ENCODE results near the gene C3orf70. TPM values are rescaled to one million over a fixed set of nuclear protein-coding genes. Genes with fewer than 3 reads are reported as not detected.
"Not testable (repeated sequence)": the region's sequence is repeated elsewhere in the genome, so short reads cannot be mapped to it uniquely, and the experiment has no call there.

Gene C3orf70
- total RNA-seq, 1 experiment from 2014 or later = 0.12 TPM

GRCh38 chr3:185114756-185115155 is 38.1 kb downstream of the C3orf70 start:
- Mint-ChIP-seq H3K27ac (ENCODE audit: unreplicated experiment) (no peak overlapping the region), H3K36me3 (ENCODE audit: insufficient read depth, unreplicated experiment) (no peaks in the 10 kb centered on the region), H3K4me1 (ENCODE audit: low read depth, unreplicated experiment) (no peaks in the 10 kb centered on the region), H3K4me3 (ENCODE audit: low read depth, unreplicated experiment) (no peak overlapping the region), H3K9me3 (ENCODE audit: low read depth, unreplicated experiment) (no peaks in the 10 kb centered on the region), H3K27me3 (ENCODE audit: unreplicated experiment) (peaks cover 64% of the 10 kb centered on the region)
- CTCF ChIA-PET = interaction anchor here (1.5 kb wide), 1 partner anchor 17 kb away, joined by 5 read pairs; no protein-coding TSS in a partner anchor
- TF ChIP-seq, protein P1, sequence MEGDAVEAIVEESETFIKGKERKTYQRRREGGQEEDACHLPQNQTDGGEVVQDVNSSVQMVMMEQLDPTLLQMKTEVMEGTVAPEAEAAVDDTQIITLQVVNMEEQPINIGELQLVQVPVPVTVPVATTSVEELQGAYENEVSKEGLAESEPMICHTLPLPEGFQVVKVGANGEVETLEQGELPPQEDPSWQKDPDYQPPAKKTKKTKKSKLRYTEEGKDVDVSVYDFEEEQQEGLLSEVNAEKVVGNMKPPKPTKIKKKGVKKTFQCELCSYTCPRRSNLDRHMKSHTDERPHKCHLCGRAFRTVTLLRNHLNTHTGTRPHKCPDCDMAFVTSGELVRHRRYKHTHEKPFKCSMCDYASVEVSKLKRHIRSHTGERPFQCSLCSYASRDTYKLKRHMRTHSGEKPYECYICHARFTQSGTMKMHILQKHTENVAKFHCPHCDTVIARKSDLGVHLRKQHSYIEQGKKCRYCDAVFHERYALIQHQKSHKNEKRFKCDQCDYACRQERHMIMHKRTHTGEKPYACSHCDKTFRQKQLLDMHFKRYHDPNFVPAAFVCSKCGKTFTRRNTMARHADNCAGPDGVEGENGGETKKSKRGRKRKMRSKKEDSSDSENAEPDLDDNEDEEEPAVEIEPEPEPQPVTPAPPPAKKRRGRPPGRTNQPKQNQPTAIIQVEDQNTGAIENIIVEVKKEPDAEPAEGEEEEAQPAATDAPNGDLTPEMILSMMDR (IDR thresholded peaks at IDR 0.05; ENCODE audit: unreplicated experiment) = no peak
- intact Hi-C loops (cut with micrococcal nuclease; ENCODE audit: unreplicated experiment) = no loop called here
- BruUV-seq (replicated peaks) = no TSS peak
- no peak for DNase-seq

DNA sequence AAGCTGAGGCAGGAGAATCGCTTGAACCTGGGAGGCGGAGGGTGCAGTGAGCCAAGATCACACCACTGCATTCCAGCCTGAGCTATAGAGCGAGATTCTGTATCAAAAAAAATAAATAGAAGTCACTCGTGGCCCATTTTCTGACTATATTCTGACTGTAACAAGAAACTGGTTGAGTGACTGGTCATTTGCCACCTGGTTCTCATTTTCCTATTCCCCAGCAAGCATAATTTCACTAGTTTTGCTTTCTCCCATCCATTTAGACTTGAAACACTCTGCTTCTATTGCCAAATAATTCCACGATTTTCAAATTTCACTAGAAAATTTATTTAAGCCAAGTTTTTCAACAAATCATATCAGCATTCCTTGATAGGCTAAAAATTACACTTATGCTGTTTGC is 40.7 kb downstream of the C3orf70 start:
- DNase-seq = no peak
- Mint-ChIP-seq H3K27ac (ENCODE audit: unreplicated experiment) (no peak overlapping the region), H3K36me3 (ENCODE audit: insufficient read depth, unreplicated experiment) (no peaks in the 10 kb centered on the region), H3K4me3 (ENCODE audit: low read depth, unreplicated experiment) (no peak overlapping the region), H3K9me3 (ENCODE audit: low read depth, unreplicated experiment) (no peaks in the 10 kb centered on the region), H3K27me3 (ENCODE audit: unreplicated experiment) (peaks cover 61% of the 10 kb centered on the region), H3K4me1 (ENCODE audit: low read depth, unreplicated experiment) (no peaks in the 10 kb centered on the region)
- intact Hi-C loops (cut with micrococcal nuclease; ENCODE audit: unreplicated experiment) = no loop called here
- TF ChIP-seq, protein P1 (IDR thresholded peaks at IDR 0.05; ENCODE audit: unreplicated experiment) = no peak
- CTCF ChIA-PET = no interaction called here
- no TSS peak for BruUV-seq (replicated peaks)

- intact Hi-C loops (cut with micrococcal nuclease; ENCODE audit: unreplicated experiment); H3K9me3 Mint-ChIP-seq (ENCODE audit: low read depth, unreplicated experiment); H3K4me1 Mint-ChIP-seq (ENCODE audit: low read depth, unreplicated experiment); H3K27ac Mint-ChIP-seq (ENCODE audit: unreplicated experiment); H3K36me3 Mint-ChIP-seq (ENCODE audit: insufficient read depth, unreplicated experiment); CTCF ChIA-PET; BruUV-seq (replicated peaks); DNase-seq; H3K4me3 Mint-ChIP-seq (ENCODE audit: low read depth, unreplicated experiment): not testable (repeated sequence)
- peaks cover 64% of the 10 kb centered on the region for H3K27me3 Mint-ChIP-seq (ENCODE audit: unreplicated experiment)
These were observed 43.8 kb downstream of the C3orf70 start for GRCh38 chr3:185109012-185109411.

DNA sequence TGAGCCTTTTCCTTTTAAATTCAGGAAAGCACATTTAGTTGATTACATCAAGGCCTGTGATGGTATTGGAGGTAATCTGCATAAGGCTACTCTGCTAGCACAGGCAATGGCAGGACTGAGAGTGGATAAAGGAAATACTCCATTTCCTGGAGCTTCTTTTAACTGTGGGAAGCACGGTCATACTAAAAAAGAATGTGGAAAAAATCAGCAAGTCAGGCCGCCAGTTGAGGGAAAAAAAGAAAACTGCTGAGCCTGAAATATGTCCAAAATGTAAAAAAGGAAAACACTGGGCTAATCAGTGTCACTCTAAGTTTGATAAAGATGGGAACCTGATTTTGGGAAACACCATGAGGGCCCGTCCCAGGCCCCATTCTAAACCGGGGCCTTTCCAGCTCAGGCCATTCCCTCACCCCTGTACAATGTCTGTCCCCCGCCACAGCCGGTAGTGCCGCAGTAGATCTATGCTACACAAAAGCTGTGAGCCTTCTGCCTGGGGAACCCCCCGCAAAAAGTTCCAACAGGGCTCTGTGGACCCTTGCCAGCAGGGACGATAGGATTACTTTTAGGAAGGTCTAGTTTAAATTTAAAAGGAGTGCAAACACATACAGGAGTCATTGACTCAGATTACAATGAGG is 46.5 kb downstream of the C3orf70 start:
- H3K36me3 Mint-ChIP-seq (ENCODE audit: insufficient read depth, unreplicated experiment); DNase-seq; H3K27ac Mint-ChIP-seq (ENCODE audit: unreplicated experiment); CTCF ChIA-PET; intact Hi-C loops (cut with micrococcal nuclease; ENCODE audit: unreplicated experiment); H3K4me1 Mint-ChIP-seq (ENCODE audit: low read depth, unreplicated experiment); H3K4me3 Mint-ChIP-seq (ENCODE audit: low read depth, unreplicated experiment); BruUV-seq (replicated peaks): not testable (repeated sequence)
- Mint-ChIP-seq H3K9me3 (ENCODE audit: low read depth, unreplicated experiment) (peaks cover 11% of the 10 kb centered on the region), H3K27me3 (ENCODE audit: unreplicated experiment) (peaks cover 80% of the 10 kb centered on the region)

DNA sequence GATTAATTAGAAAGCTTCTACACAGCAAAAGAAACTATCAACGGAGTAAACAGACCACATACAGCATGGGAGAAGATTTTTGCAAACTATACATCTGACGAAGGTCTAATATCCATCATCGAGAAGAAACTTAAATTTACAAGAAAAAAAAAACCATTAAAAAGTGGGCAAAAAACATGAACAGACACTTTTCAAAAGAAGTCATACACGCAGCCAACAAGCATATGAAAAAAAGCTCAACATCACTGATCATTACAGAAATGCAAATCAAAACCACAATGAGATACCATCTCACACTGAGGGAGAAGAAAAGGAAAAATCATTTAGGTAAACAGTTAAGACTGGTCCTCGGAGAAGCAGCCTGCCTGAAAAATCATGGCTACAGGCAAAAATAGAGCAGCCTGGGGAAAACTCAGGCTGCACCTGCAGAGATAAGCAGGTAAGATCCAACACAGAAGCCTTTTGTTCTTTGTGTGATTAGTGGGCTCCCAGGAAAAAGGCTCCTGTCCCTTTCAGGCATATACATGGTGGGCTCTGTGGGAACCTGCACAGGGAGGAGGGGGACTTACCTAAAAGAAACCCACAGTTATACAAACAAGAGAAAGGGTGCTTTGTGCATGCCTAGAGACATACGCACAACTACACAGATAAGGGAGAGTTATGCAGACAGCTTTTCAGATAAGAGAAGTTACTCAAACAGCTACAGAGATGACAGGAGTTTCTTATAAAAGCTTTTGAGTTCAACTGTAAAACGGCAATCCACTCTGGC is 49.3 kb downstream of the C3orf70 start:
- intact Hi-C loops (cut with micrococcal nuclease; ENCODE audit: unreplicated experiment) = no loop called here
- peaks cover 11% of the 10 kb centered on the region for H3K9me3 Mint-ChIP-seq (ENCODE audit: low read depth, unreplicated experiment)
- no peaks in the 10 kb centered on the region for H3K4me1 Mint-ChIP-seq (ENCODE audit: low read depth, unreplicated experiment)

More for the DNA sequence above, 49.3 kb downstream of the C3orf70 start:
- H3K36me3 Mint-ChIP-seq (ENCODE audit: insufficient read depth, unreplicated experiment) = no peaks in the 10 kb centered on the region
- H3K4me3 Mint-ChIP-seq (ENCODE audit: low read depth, unreplicated experiment) = no peak overlapping the region
- peaks cover 80% of the 10 kb centered on the region for H3K27me3 Mint-ChIP-seq (ENCODE audit: unreplicated experiment)
- BruUV-seq (replicated peaks) = no TSS peak
- no peak for DNase-seq
- TF ChIP-seq, protein P1 (IDR thresholded peaks at IDR 0.05; ENCODE audit: unreplicated experiment) = no peak
- no peak overlapping the region for H3K27ac Mint-ChIP-seq (ENCODE audit: unreplicated experiment)
- CTCF ChIA-PET = no interaction called here
